ENCODE measurements around the gene TPM4. TPM values are rescaled to one million over a fixed set of nuclear protein-coding genes. Genes with fewer than 3 reads are reported as not detected.
A peak's percentile ranks its signal among the peaks of the same experiment; 100 is the strongest.

TPM4 gene
- total and polyA plus RNA-seq, 2 of the 13 experiments (the other 11 are each of a cell fraction or from before 2014, with no cell fraction given), result 180 to 188 TPM

DNA sequence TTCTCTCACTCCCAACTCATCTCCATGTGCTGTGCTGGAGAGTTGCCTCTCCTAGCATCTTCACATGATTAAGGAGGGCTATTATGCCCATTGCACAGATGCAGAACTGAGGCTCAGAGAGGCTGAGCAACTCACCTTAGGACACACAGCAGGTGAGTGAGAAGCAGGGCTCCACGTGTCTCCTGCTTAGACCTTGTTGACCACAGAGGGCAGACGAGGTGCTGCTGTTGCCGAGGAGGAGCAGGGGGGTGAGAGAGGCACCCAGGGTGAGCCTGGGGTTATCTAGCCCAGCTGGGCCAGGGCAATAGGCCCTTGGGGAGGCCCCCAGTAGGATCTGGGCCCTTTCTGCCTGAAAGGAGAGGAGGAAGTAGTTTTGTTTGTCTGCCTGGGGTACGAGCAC is 64.7 kb downstream of the TPM4 start (continued):
- no peak for TF ChIP-seq ZNF781 (CRISPR knock-in tag; IDR thresholded peaks at IDR 0.05; ENCODE audit: borderline replicate concordance, not compliant biosample characterization)
- TF ChIP-seq, protein P1, sequence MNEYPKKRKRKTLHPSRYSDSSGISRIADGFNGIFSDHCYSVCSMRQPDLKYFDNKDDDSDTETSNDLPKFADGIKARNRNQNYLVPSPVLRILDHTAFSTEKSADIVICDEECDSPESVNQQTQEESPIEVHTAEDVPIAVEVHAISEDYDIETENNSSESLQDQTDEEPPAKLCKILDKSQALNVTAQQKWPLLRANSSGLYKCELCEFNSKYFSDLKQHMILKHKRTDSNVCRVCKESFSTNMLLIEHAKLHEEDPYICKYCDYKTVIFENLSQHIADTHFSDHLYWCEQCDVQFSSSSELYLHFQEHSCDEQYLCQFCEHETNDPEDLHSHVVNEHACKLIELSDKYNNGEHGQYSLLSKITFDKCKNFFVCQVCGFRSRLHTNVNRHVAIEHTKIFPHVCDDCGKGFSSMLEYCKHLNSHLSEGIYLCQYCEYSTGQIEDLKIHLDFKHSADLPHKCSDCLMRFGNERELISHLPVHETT (CRISPR knock-in tag; conservative IDR thresholded peaks at IDR 0.05), result no peak
- peak; percentile 28; the same call in 1 of the 2 replicates for TF ChIP-seq SALL1 (CRISPR knock-in tag; IDR thresholded peaks at IDR 0.05)
- TF ChIP-seq ZNF761 (CRISPR knock-in tag; conservative IDR thresholded peaks at IDR 0.05), result no peak
- no peak for TF ChIP-seq ZFP36L1 (CRISPR knock-in tag; IDR thresholded peaks at IDR 0.05)
- no peak for TF ChIP-seq ZNF569 (CRISPR knock-in tag; IDR thresholded peaks at IDR 0.05; ENCODE audit: borderline replicate concordance)
- TF ChIP-seq MTF1 (CRISPR knock-in tag; IDR thresholded peaks at IDR 0.05), result no peak
- TF ChIP-seq, protein P2, sequence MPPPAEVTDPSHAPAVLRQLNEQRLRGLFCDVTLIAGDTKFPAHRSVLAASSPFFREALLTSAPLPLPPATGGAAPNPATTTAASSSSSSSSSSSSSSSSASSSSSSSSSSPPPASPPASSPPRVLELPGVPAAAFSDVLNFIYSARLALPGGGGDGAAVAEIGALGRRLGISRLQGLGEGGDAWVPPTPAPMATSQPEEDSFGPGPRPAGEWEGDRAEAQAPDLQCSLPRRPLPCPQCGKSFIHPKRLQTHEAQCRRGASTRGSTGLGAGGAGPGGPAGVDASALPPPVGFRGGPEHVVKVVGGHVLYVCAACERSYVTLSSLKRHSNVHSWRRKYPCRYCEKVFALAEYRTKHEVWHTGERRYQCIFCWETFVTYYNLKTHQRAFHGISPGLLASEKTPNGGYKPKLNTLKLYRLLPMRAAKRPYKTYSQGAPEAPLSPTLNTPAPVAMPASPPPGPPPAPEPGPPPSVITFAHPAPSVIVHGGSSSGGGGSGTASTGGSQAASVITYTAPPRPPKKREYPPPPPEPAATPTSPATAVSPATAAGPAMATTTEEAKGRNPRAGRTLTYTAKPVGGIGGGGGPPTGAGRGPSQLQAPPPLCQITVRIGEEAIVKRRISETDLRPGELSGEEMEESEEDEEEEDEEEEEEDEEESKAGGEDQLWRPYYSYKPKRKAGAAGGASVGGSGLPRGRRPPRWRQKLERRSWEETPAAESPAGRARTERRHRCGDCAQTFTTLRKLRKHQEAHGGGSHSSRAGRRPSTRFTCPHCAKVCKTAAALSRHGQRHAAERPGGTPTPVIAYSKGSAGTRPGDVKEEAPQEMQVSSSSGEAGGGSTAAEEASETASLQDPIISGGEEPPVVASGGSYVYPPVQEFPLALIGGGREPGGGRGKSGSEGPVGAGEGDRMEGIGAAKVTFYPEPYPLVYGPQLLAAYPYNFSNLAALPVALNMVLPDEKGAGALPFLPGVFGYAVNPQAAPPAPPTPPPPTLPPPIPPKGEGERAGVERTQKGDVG (CRISPR knock-in tag; IDR thresholded peaks at IDR 0.05; ENCODE audit: borderline replicate concordance), result no peak
- TF ChIP-seq ZIK1 (CRISPR knock-in tag; IDR thresholded peaks at IDR 0.05; ENCODE audit: borderline replicate concordance, low read depth), result no peak
- TF ChIP-seq FOXJ3 (CRISPR knock-in tag; IDR thresholded peaks at IDR 0.05; ENCODE audit: borderline replicate concordance), result no peak
- no peak for TF ChIP-seq ZNF773 (CRISPR knock-in tag; IDR thresholded peaks at IDR 0.05; ENCODE audit: borderline replicate concordance)
- no peak for TF ChIP-seq SPEN (CRISPR knock-in tag; IDR thresholded peaks at IDR 0.05; ENCODE audit: low read depth)
- TF ChIP-seq, protein P3, sequence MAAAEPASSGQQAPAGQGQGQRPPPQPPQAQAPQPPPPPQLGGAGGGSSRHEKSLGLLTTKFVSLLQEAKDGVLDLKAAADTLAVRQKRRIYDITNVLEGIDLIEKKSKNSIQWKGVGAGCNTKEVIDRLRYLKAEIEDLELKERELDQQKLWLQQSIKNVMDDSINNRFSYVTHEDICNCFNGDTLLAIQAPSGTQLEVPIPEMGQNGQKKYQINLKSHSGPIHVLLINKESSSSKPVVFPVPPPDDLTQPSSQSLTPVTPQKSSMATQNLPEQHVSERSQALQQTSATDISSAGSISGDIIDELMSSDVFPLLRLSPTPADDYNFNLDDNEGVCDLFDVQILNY (CRISPR knock-in tag; conservative IDR thresholded peaks at IDR 0.05), result no peak
- TF ChIP-seq, protein P4, sequence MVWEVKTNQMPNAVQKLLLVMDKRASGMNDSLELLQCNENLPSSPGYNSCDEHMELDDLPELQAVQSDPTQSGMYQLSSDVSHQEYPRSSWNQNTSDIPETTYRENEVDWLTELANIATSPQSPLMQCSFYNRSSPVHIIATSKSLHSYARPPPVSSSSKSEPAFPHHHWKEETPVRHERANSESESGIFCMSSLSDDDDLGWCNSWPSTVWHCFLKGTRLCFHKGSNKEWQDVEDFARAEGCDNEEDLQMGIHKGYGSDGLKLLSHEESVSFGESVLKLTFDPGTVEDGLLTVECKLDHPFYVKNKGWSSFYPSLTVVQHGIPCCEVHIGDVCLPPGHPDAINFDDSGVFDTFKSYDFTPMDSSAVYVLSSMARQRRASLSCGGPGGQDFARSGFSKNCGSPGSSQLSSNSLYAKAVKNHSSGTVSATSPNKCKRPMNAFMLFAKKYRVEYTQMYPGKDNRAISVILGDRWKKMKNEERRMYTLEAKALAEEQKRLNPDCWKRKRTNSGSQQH (CRISPR knock-in tag; IDR thresholded peaks at IDR 0.05; ENCODE audit: low read depth), result no peak
- TF ChIP-seq, protein P5, sequence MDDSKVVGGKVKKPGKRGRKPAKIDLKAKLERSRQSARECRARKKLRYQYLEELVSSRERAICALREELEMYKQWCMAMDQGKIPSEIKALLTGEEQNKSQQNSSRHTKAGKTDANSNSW (CRISPR knock-in tag; IDR thresholded peaks at IDR 0.05; ENCODE audit: borderline replicate concordance), result no peak
- no peak for TF ChIP-seq ZBTB20 (CRISPR knock-in tag; IDR thresholded peaks at IDR 0.05; ENCODE audit: borderline replicate concordance, low read depth)
- TF ChIP-seq NCOR1 (IDR thresholded peaks at IDR 0.05; ENCODE audit: borderline replicate concordance, low read length), result no peak
- peak; percentile 99 for TF ChIP-seq ZMYM3 (CRISPR knock-in tag; IDR thresholded peaks at IDR 0.05)
- TF ChIP-seq ARNTL (CRISPR knock-in tag; IDR thresholded peaks at IDR 0.05), result no peak
- no peak for TF ChIP-seq ZNF891 (CRISPR knock-in tag; IDR thresholded peaks at IDR 0.05)
- TF ChIP-seq, protein P6, sequence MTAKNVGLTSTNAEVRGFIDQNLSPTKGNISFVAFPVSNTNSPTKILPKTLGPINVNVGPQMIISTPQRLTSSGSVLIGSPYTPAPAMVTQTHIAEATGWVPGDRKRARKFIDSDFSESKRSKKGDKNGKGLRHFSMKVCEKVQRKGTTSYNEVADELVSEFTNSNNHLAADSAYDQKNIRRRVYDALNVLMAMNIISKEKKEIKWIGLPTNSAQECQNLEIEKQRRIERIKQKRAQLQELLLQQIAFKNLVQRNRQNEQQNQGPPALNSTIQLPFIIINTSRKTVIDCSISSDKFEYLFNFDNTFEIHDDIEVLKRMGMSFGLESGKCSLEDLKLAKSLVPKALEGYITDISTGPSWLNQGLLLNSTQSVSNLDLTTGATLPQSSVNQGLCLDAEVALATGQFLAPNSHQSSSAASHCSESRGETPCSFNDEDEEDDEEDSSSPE (CRISPR knock-in tag; IDR thresholded peaks at IDR 0.05), result no peak
- TF ChIP-seq SP2 (CRISPR knock-in tag; IDR thresholded peaks at IDR 0.05), result no peak
- TF ChIP-seq NFIC (IDR thresholded peaks at IDR 0.05; ENCODE audit: low read length), result no peak

Data from HepG2 (cell line).